OCI-LY7 (cell line): ENCODE data around the gene SCN8A. TPM values are rescaled to one million over a fixed set of nuclear protein-coding genes. Genes with fewer than 3 reads are reported as not detected.

Source experiments
- BruUV-seq: library from RNA; stranded (reverse); fragments of 400-500 nt; replicated peaks from 2 replicates; lab custom pipeline; 2021; lab: Mats Ljungman, UMichigan
- CTCF ChIA-PET: fragments of 300-600 bp; sonication (Branson Sonifier 250); formaldehyde crosslinking; loops from one replicate; lab custom pipeline; 2022; ENCODE audit warnings: antibody characterized with exemption; ENCODE audit not compliant: unreplicated experiment; lab: Charles Lee
- POLR2A ChIA-PET: fragments of 300-600 bp; sonication (Branson Sonifier 250); formaldehyde crosslinking; loops from one replicate; lab custom pipeline; 2022; ENCODE audit warnings: antibody characterized with exemption; lab: Charles Lee
- DNase-seq: peaks from one replicate; pipeline ENCODE4 v3.0.0-alpha.2; 2015; ENCODE audit warnings: low spot score
- H2AFZ ChIP-seq: fragments of 200-600 bp; sonication (generic), shearing (Covaris generic); 2 replicates; pipeline ENCODE4 v1.6.1; 2014; ENCODE audit warnings: mild to moderate bottlenecking, antibody characterized with exemption, low read length, moderate library complexity
- H3K27ac ChIP-seq: fragments of 200-600 bp; sonication (generic); 2 replicates; pipeline ENCODE4 v1.5.1; 2014; ENCODE audit warnings: mixed run types, low read depth, mild to moderate bottlenecking, moderate library complexity, low read length, inconsistent platforms; ENCODE audit not compliant: poor library complexity, severe bottlenecking
- H3K36me3 ChIP-seq: fragments of 200-600 bp; sonication (generic); 2 replicates; pipeline ENCODE4 v1.6.1; 2014; ENCODE audit warnings: mild to moderate bottlenecking, antibody characterized with exemption, low read length, moderate library complexity, mixed read lengths; ENCODE audit not compliant: insufficient read depth
- H3K4me1 ChIP-seq: fragments of 200-600 bp; sonication (generic); 2 replicates; pipeline ENCODE4 v1.5.1; 2014; ENCODE audit warnings: mild to moderate bottlenecking, low read length; ENCODE audit not compliant: insufficient read depth, poor library complexity, severe bottlenecking
- H3K4me2 ChIP-seq: fragments of 200-600 bp; sonication (generic); 2 replicates; pipeline ENCODE4 v1.6.1; 2014; ENCODE audit warnings: mild to moderate bottlenecking, low read length
- H3K4me3 ChIP-seq: fragments of 200-600 bp; sonication (generic); 2 replicates; pipeline ENCODE4 v1.5.1; 2014; ENCODE audit warnings: mild to moderate bottlenecking, low read depth, low read length; ENCODE audit not compliant: poor library complexity, severe bottlenecking
- H3K79me2 ChIP-seq: fragments of 200-600 bp; sonication (generic); 2 replicates; pipeline ENCODE4 v1.6.1; 2016; ENCODE audit warnings: low read depth, mild to moderate bottlenecking, low read length, moderate library complexity, mixed read lengths; ENCODE audit not compliant: insufficient read depth
- H3K9me2 ChIP-seq: fragments of 200-600 bp; sonication (generic); 2 replicates; pipeline ENCODE4 v1.6.1; 2016; ENCODE audit warnings: mild to moderate bottlenecking, low read length, mixed read lengths; ENCODE audit not compliant: insufficient read depth
- H3K9me3 ChIP-seq: fragments of 200-600 bp; sonication (generic); 2 replicates; pipeline ENCODE4 v1.6.1; 2014; ENCODE audit warnings: mild to moderate bottlenecking, mixed run types, low read length, mixed read lengths
- H4K20me1 ChIP-seq: fragments of 200-600 bp; sonication (generic); 2 replicates; pipeline ENCODE4 v1.6.1; 2014; ENCODE audit warnings: mild to moderate bottlenecking, antibody characterized with exemption, low read length, moderate library complexity, mixed read lengths; ENCODE audit not compliant: insufficient read depth
- CTCF ChIP-seq: fragments of 200-600 bp; sonication (generic); conservative IDR thresholded peaks from 2 replicates; pipeline ENCODE4 v1.5.1; 2014; ENCODE audit warnings: mild to moderate bottlenecking, antibody characterized with exemption, low read length, moderate library complexity, mixed read lengths
- EZH2phosphoT487 ChIP-seq: fragments of 200-600 bp; sonication (generic); IDR thresholded peaks from 2 replicates; pipeline ENCODE4 v1.6.1; 2018; ENCODE audit warnings: low read depth, borderline replicate concordance, mild to moderate bottlenecking, mixed run types, antibody characterized with exemption, low read length, moderate library complexity, mixed read lengths
- intact Hi-C: fragments of 100-400 bp; cut with micrococcal nuclease; formaldehyde crosslinking; loops from one replicate; pipeline ENCODE4 v1.10.0; 2022; ENCODE audit not compliant: unreplicated experiment
- total RNA-seq, 2 experiments: library from RNA; depleted of rRNA in 1 of 2; stranded (reverse); fragments of >200 nt in 1 of 2; shearing (Covaris generic) in 1 of 2; gene quantifications; 2 replicates each; pipeline ENCODE4 v1.2.3, GENCODE V29; 2014 to 2022

The SCN8A gene
- total RNA-seq, 2 experiments from 2014 or later = 0.88 to 2.6 TPM

- POLR2A ChIA-PET = no interaction called here
- CTCF ChIA-PET = no interaction called here
- no peak overlapping the region for H3K4me3 ChIP-seq
- H3K36me3 ChIP-seq = no peaks in the 10 kb centered on the region
- intact Hi-C loops = no loop called here
- no peaks in the 10 kb centered on the region for H3K4me1 ChIP-seq
- H4K20me1 ChIP-seq = no peaks in the 10 kb centered on the region
- no peak for DNase-seq
- no TSS peak for BruUV-seq
- TF ChIP-seq EZH2phosphoT487 (no peak), CTCF (no peak)
- H3K4me2 ChIP-seq = no peak overlapping the region
- H2AFZ ChIP-seq = no peak overlapping the region
- H3K79me2 ChIP-seq = no peaks in the 10 kb centered on the region
- no peaks in the 10 kb centered on the region for H3K9me3 ChIP-seq
- no peak overlapping the region for H3K27ac ChIP-seq
- H3K9me2 ChIP-seq = no peaks in the 10 kb centered on the region
Measured at GRCh38 chr12:51759175-51759574, 168.1 kb downstream of the SCN8A start.

DNA sequence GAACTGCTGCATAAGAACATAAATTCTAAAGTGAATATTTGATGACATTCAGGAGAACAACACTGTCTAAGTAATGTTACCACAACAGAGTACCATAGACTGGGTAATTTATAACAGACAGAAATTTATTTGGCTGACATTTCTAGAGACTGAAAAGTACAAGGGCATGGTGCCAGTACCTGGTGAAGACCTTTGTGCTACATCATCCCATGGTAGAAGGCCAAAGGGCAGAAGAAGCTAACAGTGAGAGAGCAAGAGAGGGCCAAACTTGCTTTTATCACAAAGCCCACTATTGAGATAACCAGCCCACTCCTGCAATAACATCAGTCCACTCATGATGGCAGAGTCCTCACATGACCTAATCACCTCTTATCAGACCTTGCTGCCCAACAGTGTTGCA is 168.7 kb downstream of the SCN8A start:
- no TSS peak for BruUV-seq
- intact Hi-C loops = no loop called here
- no peak overlapping the region for H2AFZ ChIP-seq
- DNase-seq = no peak
- no peaks in the 10 kb centered on the region for H4K20me1 ChIP-seq
- H3K27ac ChIP-seq = no peak overlapping the region
- no peaks in the 10 kb centered on the region for H3K4me1 ChIP-seq
- ChIA-PET CTCF (no interaction called here), POLR2A (no interaction called here)
- H3K9me2 ChIP-seq = no peaks in the 10 kb centered on the region
- no peaks in the 10 kb centered on the region for H3K36me3 ChIP-seq
- no peak overlapping the region for H3K4me2 ChIP-seq
- no peak for TF ChIP-seq CTCF
- TF ChIP-seq EZH2phosphoT487 = no peak
- no peaks in the 10 kb centered on the region for H3K9me3 ChIP-seq
- no peak overlapping the region for H3K4me3 ChIP-seq
- H3K79me2 ChIP-seq = no peaks in the 10 kb centered on the region

GRCh38 chr12:51760231-51760630 is 169.2 kb downstream of the SCN8A start:
- ChIA-PET POLR2A (no interaction called here), CTCF (no interaction called here)
- no TSS peak for BruUV-seq
- no peak overlapping the region for H3K27ac ChIP-seq
- no peaks in the 10 kb centered on the region for H3K4me1 ChIP-seq
- no peak for TF ChIP-seq CTCF
- no peak for TF ChIP-seq EZH2phosphoT487
- H3K9me3 ChIP-seq = no peaks in the 10 kb centered on the region
- no peaks in the 10 kb centered on the region for H4K20me1 ChIP-seq
- intact Hi-C loops = no loop called here
- H3K36me3 ChIP-seq = no peaks in the 10 kb centered on the region
- no peaks in the 10 kb centered on the region for H3K9me2 ChIP-seq
- H3K4me2 ChIP-seq = no peak overlapping the region
- H3K79me2 ChIP-seq = no peaks in the 10 kb centered on the region
- no peak overlapping the region for H3K4me3 ChIP-seq
- H2AFZ ChIP-seq = no peak overlapping the region
- DNase-seq = no peak
